Endothelial cell of umbilical vein (primary cell): ENCODE data around the gene ITGA11. TPM values are rescaled to one million over a fixed set of nuclear protein-coding genes. Genes with fewer than 3 reads are reported as not detected.

Source experiments
- BruUV-seq: library from RNA; stranded (reverse); fragments of 400-500 nt; replicated peaks from 2 replicates; lab custom pipeline; 2021; lab: Mats Ljungman, UMichigan
- CTCF ChIA-PET: fragments of 300-600, 350-600 bp; sonication (Branson Sonifier 250); formaldehyde crosslinking; loops from one replicate; lab custom pipeline; 2021; ENCODE audit warnings: antibody characterized with exemption, inconsistent platforms; lab: Charles Lee
- POLR2A ChIA-PET: fragments of 300-600, 350-600 bp; sonication (Branson Sonifier 250); formaldehyde crosslinking; loops from one replicate; lab custom pipeline; 2021; ENCODE audit warnings: antibody characterized with exemption, inconsistent platforms; lab: Charles Lee
- DNase-seq: peaks from one replicate; pipeline ENCODE4 v3.0.0-alpha.2; 2011; ENCODE audit warnings: low read depth, low spot score
- FAIRE-seq: peaks from 2 replicates; lab custom pipeline; 2011; peaks lifted over from hg19 to GRCh38; lab: Jason Lieb, UNC
- H2AFZ ChIP-seq: 2 replicates; pipeline ENCODE4 v1.6.0; 2012; ENCODE audit warnings: low read depth, low read length, control low read depth, inconsistent platforms
- H3K27ac ChIP-seq: 2 replicates; pipeline ENCODE4 v1.5.1; 2011; ENCODE audit warnings: low read depth, mild to moderate bottlenecking, control low read depth, low read length, moderate library complexity; ENCODE audit not compliant: insufficient read depth
- H3K27me3 ChIP-seq, 2 experiments: 2 replicates each; pipeline versions ENCODE4 v1.6.0 to v1.6.1; 2011; ENCODE audit warnings: low read length in 2 of 2, mixed read lengths in 1 of 2; ENCODE audit not compliant: control insufficient read depth in 2 of 2, insufficient read depth in 2 of 2
- H3K36me3 ChIP-seq, 2 experiments: 2 replicates in 1 of 2; 3 replicates in 1 of 2; pipeline ENCODE4 v1.5.1; 2011; ENCODE audit warnings: low read length in 2 of 2, mild to moderate bottlenecking in 1 of 2, moderate library complexity in 1 of 2; ENCODE audit not compliant: control insufficient read depth in 2 of 2, insufficient read depth in 2 of 2; ENCODE audit errors: extremely low read depth in 1 of 2
- H3K4me1 ChIP-seq: 3 replicates; pipeline ENCODE4 v1.5.1; 2011; ENCODE audit warnings: mild to moderate bottlenecking, low read length; ENCODE audit not compliant: control insufficient read depth, insufficient read depth; ENCODE audit errors: extremely low read depth
- H3K4me2 ChIP-seq: 2 replicates; pipeline ENCODE4 v1.6.1; 2011; ENCODE audit warnings: low read length, control low read depth, mixed read lengths; ENCODE audit not compliant: insufficient read depth
- H3K4me3 ChIP-seq, 3 experiments: fragments of 200-600 bp in 1 of 3; sonication (generic), shearing (Covaris generic) in 1 of 3; replicated peaks in 1 of 3; 2 replicates each; pipeline ENCODE4 v1.5.1; 2011 to 2016; ENCODE audit warnings: control low read depth in 3 of 3, low read length in 3 of 3, mild to moderate bottlenecking in 2 of 3, inconsistent platforms in 1 of 3, low read depth in 1 of 3, moderate library complexity in 1 of 3; ENCODE audit not compliant: insufficient read depth in 1 of 3
- H3K79me2 ChIP-seq: 2 replicates; pipeline ENCODE4 v1.6.0; 2012; ENCODE audit warnings: low read length, inconsistent platforms; ENCODE audit not compliant: control insufficient read depth, insufficient read depth
- H3K9ac ChIP-seq: replicated peaks from 2 replicates; pipeline ENCODE3; 2011; ENCODE audit warnings: low read length, control low read depth; ENCODE audit not compliant: insufficient read depth; ENCODE audit errors: extremely low read depth
- H3K9me1 ChIP-seq: replicated peaks from 3 replicates; pipeline ENCODE4 v1.6.0; 2011; ENCODE audit warnings: mild to moderate bottlenecking, low read length; ENCODE audit not compliant: control insufficient read depth, insufficient read depth; ENCODE audit errors: extremely low read depth
- H3K9me3 ChIP-seq: replicated peaks from 2 replicates; pipeline ENCODE4 v1.5.1; 2012; ENCODE audit warnings: low read length, inconsistent platforms; ENCODE audit not compliant: control insufficient read depth, insufficient read depth
- H4K20me1 ChIP-seq: replicated peaks from 2 replicates; pipeline ENCODE3; 2011; ENCODE audit warnings: mild to moderate bottlenecking, low read length; ENCODE audit not compliant: control insufficient read depth, insufficient read depth; ENCODE audit errors: extremely low read depth
- CTCF ChIP-seq, 2 donors: IDR thresholded peaks; 1 replicate in 1 of 2; 2 replicates in 1 of 2; pipeline ENCODE4 v1.5.1; 2011; ENCODE audit warnings: low read length in 2 of 2, mild to moderate bottlenecking in 2 of 2, moderate library complexity in 2 of 2, control low read depth in 1 of 2, inconsistent platforms in 1 of 2, low read depth in 1 of 2; ENCODE audit not compliant: insufficient read depth in 1 of 2; ENCODE audit errors: extremely low read depth in 1 of 2
- EZH2 ChIP-seq: IDR thresholded peaks from 2 replicates; pipeline ENCODE4 v1.6.1; 2012; ENCODE audit warnings: borderline replicate concordance, low read depth, mild to moderate bottlenecking, moderate library complexity, low read length, inconsistent platforms; ENCODE audit not compliant: severe bottlenecking
- FOS ChIP-seq: IDR thresholded peaks from 2 replicates; pipeline ENCODE4 v1.6.1; 2011; ENCODE audit warnings: mild to moderate bottlenecking, low read length, moderate library complexity, borderline replicate concordance; ENCODE audit not compliant: insufficient read depth
- GATA2 ChIP-seq: IDR thresholded peaks from 2 replicates; pipeline ENCODE4 v1.7.0; 2011; ENCODE audit warnings: low read depth, mild to moderate bottlenecking, moderate library complexity, mixed read lengths, low read length; ENCODE audit not compliant: insufficient read length, insufficient read depth
- JUN ChIP-seq: IDR thresholded peaks from 2 replicates; pipeline ENCODE4 v1.6.1; 2011; ENCODE audit warnings: borderline replicate concordance, low read depth; ENCODE audit not compliant: insufficient read length, insufficient read depth
- MAX ChIP-seq: IDR thresholded peaks from 2 replicates; pipeline ENCODE4 v1.6.1; 2011; ENCODE audit not compliant: insufficient read depth, insufficient read length
- MYC ChIP-seq: IDR thresholded peaks from one replicate; pipeline ENCODE4 v1.6.1; 2011; ENCODE audit warnings: mild to moderate bottlenecking, low read depth, low read length
- POLR2A ChIP-seq: IDR thresholded peaks from 2 replicates; pipeline ENCODE4 v1.6.1; 2012; ENCODE audit warnings: low read depth, mild to moderate bottlenecking, control low read depth, low read length
- POLR2AphosphoS5 ChIP-seq: IDR thresholded peaks from 2 replicates; pipeline ENCODE4 v1.6.1; 2012; ENCODE audit warnings: low read depth, mild to moderate bottlenecking, control low read depth, low read length, moderate library complexity; ENCODE audit not compliant: insufficient read depth
- dilution Hi-C: fragments of 300-500 bp; cut with MboI; formaldehyde crosslinking; loops from one replicate; pipeline ENCODE4 v1.15.0; 2019; ENCODE audit warnings: low sequenced_read_pairs; ENCODE audit not compliant: extremely low pct_ligation_motif_present
- intact Hi-C: fragments of 100-400 bp; cut with micrococcal nuclease; formaldehyde crosslinking; loops from one replicate; pipeline ENCODE4 v1.10.0; 2022
- polyA plus RNA-seq, 4 experiments: library from polyadenylated mRNA; depleted of rRNA in 3 of 4; stranded (reverse) in 3 of 4; unstranded in 1 of 4; fragments of >200 nt; gene quantifications; 2 replicates each; pipeline versions ENCODE4 v1.2.1 to v1.2.3, GENCODE V29; 2011 to 2012; ENCODE audit warnings: missing spikeins in 1 of 4
- total RNA-seq: library from RNA; stranded (reverse); gene quantifications from 2 replicates; pipeline ENCODE4 v1.2.3, GENCODE V29; 2021

ITGA11 gene
- total and polyA plus RNA-seq, 2 donors (not counting 3 experiments of a cell fraction or from before 2014, with no cell fraction given): 0.18 to 1.0 TPM

- Histone ChIP-seq H3K9ac (no peak overlapping the region), H3K27me3 (no peaks in the 10 kb centered on the region), H3K9me1 (no peaks in the 10 kb centered on the region), H3K27ac (no peak overlapping the region), H3K79me2 (no peaks in the 10 kb centered on the region), H3K4me2 (peak overlapping the region; percentile 1), H2AFZ (no peak overlapping the region), H3K36me3 (no peaks in the 10 kb centered on the region), H3K4me3 (no peak overlapping the region), H3K4me1 (peaks cover 25% of the 10 kb centered on the region), H3K9me3 (no peaks in the 10 kb centered on the region), H4K20me1 (no peaks in the 10 kb centered on the region)
- ChIA-PET POLR2A (no interaction called here), CTCF (interaction anchor here (0.7 to 1.6 kb wide), 11 partner anchors 11 to 171 kb away, joined by 3 to 18 read pairs (median 5); no protein-coding TSS in a partner anchor)
- dilution Hi-C loops (no loop called here), intact Hi-C loops (loop anchor here (1.0 kb wide), 1 partner anchor 27 kb away; no protein-coding TSS in a partner anchor)
- TF ChIP-seq POLR2A: no peak
- no peak for TF ChIP-seq POLR2AphosphoS5
- no peak for TF ChIP-seq CTCF (IDR thresholded peaks at IDR 0.05; ENCODE audit: extremely low read depth in 1 of 2, insufficient read depth in 1 of 2, low read depth in 1 of 2, low read length in 2 of 2)
- no peak for TF ChIP-seq FOS
- no peak for TF ChIP-seq EZH2
- TF ChIP-seq MYC: no peak
- TF ChIP-seq GATA2: no peak
- TF ChIP-seq MAX: no peak
- no peak for TF ChIP-seq JUN
- FAIRE-seq (peak; percentile 33), DNase-seq (no peak)
- BruUV-seq: no TSS peak
Measured at GRCh38 chr15:68379058-68379758, 52.8 kb downstream of the ITGA11 start.
